Effector memory CD8-positive, alpha-beta T cell (primary cell): ENCODE data around the gene PLAC1.

Experiments used
- ATAC-seq: fragments of 150-1000 bp; cut with Tn5 transposase; replicated peaks from 2 replicates; pipeline ENCODE4 v1.10.0; 2021; ENCODE audit warnings: mild to moderate bottlenecking, moderate library complexity
- DNase-seq, 3 experiments: peaks; one replicate each; pipeline ENCODE4 v3.0.0; 2021
- H3K27ac Mint-ChIP-seq, 2 donors: one replicate each; pipeline ENCODE4 v1.8.0; 2022; ENCODE audit warnings: mild to moderate bottlenecking in 2 of 2, mixed read lengths in 2 of 2, moderate library complexity in 2 of 2
- H3K27me3 Mint-ChIP-seq, 2 donors: one replicate each; pipeline ENCODE4 v1.8.0; 2022; ENCODE audit warnings: mixed read lengths in 2 of 2
- H3K36me3 Mint-ChIP-seq: one replicate; pipeline ENCODE4 v1.8.0; 2022; ENCODE audit warnings: mild to moderate bottlenecking, moderate library complexity, mixed read lengths; ENCODE audit not compliant: insufficient read depth
- H3K4me1 Mint-ChIP-seq, 2 donors: one replicate each; pipeline ENCODE4 v1.8.0; 2022; ENCODE audit warnings: low read depth in 2 of 2, mixed read lengths in 2 of 2
- H3K4me3 Mint-ChIP-seq, 2 donors: one replicate each; pipeline ENCODE4 v1.8.0; 2022; ENCODE audit warnings: mild to moderate bottlenecking in 2 of 2, mixed read lengths in 2 of 2, moderate library complexity in 2 of 2
- H3K9me3 Mint-ChIP-seq, 2 donors: one replicate each; pipeline ENCODE4 v1.8.0; 2022; ENCODE audit warnings: mixed read lengths in 2 of 2

The PLAC1 gene

GRCh38 chrX:134658760-134659023 lies 421 bp upstream of the PLAC1 start:
- Mint-ChIP-seq H3K9me3 (no peaks in the 10 kb centered on the region), H3K4me3 (no peak overlapping the region), H3K27me3 (peaks cover 11 to 15% of the 10 kb centered on the region in 2 donors), H3K36me3 (no peaks in the 10 kb centered on the region), H3K27ac (no peak overlapping the region), H3K4me1 (peaks cover 0 to 2% of the 10 kb centered on the region in 2 donors)
- ATAC-seq (no peak), DNase-seq (no peak)

GRCh38 chrX:134654398-134655012 lies 3.8 kb downstream of the PLAC1 start:
- DNase-seq, result no peak
- Mint-ChIP-seq H3K27ac (no peak overlapping the region), H3K4me3 (no peak overlapping the region), H3K27me3 (peaks cover 0 to 8% of the 10 kb centered on the region in 2 donors), H3K4me1 (peaks cover 0 to 2% of the 10 kb centered on the region in 2 donors), H3K9me3 (no peaks in the 10 kb centered on the region), H3K36me3 (no peaks in the 10 kb centered on the region)
- no peak for ATAC-seq

- Mint-ChIP-seq H3K27me3 (peaks cover 0 to 8% of the 10 kb centered on the region in 2 donors), H3K9me3 (no peaks in the 10 kb centered on the region), H3K4me1 (peaks cover 0 to 2% of the 10 kb centered on the region in 2 donors), H3K4me3 (no peak overlapping the region), H3K27ac (no peak overlapping the region), H3K36me3 (no peaks in the 10 kb centered on the region)
- no peak for ATAC-seq
- no peak for DNase-seq
Measured at GRCh38 chrX:134653835-134654234, 4.4 kb downstream of the PLAC1 start.

- no peaks in the 10 kb centered on the region for H3K9me3 Mint-ChIP-seq
- peaks cover 0 to 2% of the 10 kb centered on the region in 2 donors for H3K4me1 Mint-ChIP-seq
- ATAC-seq (no peak), DNase-seq (no peak)
- H3K36me3 Mint-ChIP-seq, result no peaks in the 10 kb centered on the region
- no peak overlapping the region for H3K4me3 Mint-ChIP-seq
- no peak overlapping the region for H3K27ac Mint-ChIP-seq
- peaks cover 12 to 13% of the 10 kb centered on the region in 2 donors for H3K27me3 Mint-ChIP-seq
Measured at GRCh38 chrX:134650701-134651100, 7.6 kb downstream of the PLAC1 start.

- H3K27me3 Mint-ChIP-seq, result peaks cover 21 to 22% of the 10 kb centered on the region in 2 donors
- peaks cover 0 to 2% of the 10 kb centered on the region in 2 donors for H3K4me1 Mint-ChIP-seq
- no peak for DNase-seq
- no peaks in the 10 kb centered on the region for H3K9me3 Mint-ChIP-seq
- H3K36me3 Mint-ChIP-seq, result no peaks in the 10 kb centered on the region
- no peak for ATAC-seq
- no peak overlapping the region for H3K4me3 Mint-ChIP-seq
- H3K27ac Mint-ChIP-seq, result no peak overlapping the region
Measured at GRCh38 chrX:134649770-134650169, 8.5 kb downstream of the PLAC1 start.

GRCh38 chrX:134647477-134647877 lies 10.8 kb downstream of the PLAC1 start:
- no peak overlapping the region for H3K4me3 Mint-ChIP-seq
- no peaks in the 10 kb centered on the region for H3K4me1 Mint-ChIP-seq
- no peaks in the 10 kb centered on the region for H3K9me3 Mint-ChIP-seq
- H3K27me3 Mint-ChIP-seq, result peaks cover 26 to 27% of the 10 kb centered on the region in 2 donors
- no peak overlapping the region for H3K27ac Mint-ChIP-seq
- ATAC-seq (no peak), DNase-seq (no peak)
- H3K36me3 Mint-ChIP-seq, result no peaks in the 10 kb centered on the region

GRCh38 chrX:134646691-134647090 lies 11.6 kb downstream of the PLAC1 start:
- no peaks in the 10 kb centered on the region for H3K36me3 Mint-ChIP-seq
- no peak overlapping the region for H3K27ac Mint-ChIP-seq
- peaks cover 26 to 27% of the 10 kb centered on the region in 2 donors for H3K27me3 Mint-ChIP-seq
- H3K4me3 Mint-ChIP-seq, result no peak overlapping the region
- ATAC-seq (no peak), DNase-seq (no peak)
- no peaks in the 10 kb centered on the region for H3K4me1 Mint-ChIP-seq
- no peaks in the 10 kb centered on the region for H3K9me3 Mint-ChIP-seq

GRCh38 chrX:134645936-134646543 lies 12.2 kb downstream of the PLAC1 start:
- Mint-ChIP-seq H3K9me3 (no peaks in the 10 kb centered on the region), H3K4me3 (no peak overlapping the region), H3K36me3 (no peaks in the 10 kb centered on the region), H3K27me3 (peaks cover 26 to 27% of the 10 kb centered on the region in 2 donors), H3K27ac (no peak overlapping the region), H3K4me1 (no peaks in the 10 kb centered on the region)
- ATAC-seq, result no peak
- DNase-seq, result no peak

GRCh38 chrX:134642386-134642785 lies 15.9 kb downstream of the PLAC1 start:
- no peak overlapping the region for H3K4me3 Mint-ChIP-seq
- H3K36me3 Mint-ChIP-seq, result no peaks in the 10 kb centered on the region
- ATAC-seq (no peak), DNase-seq (no peak)
- H3K27ac Mint-ChIP-seq, result no peak overlapping the region
- H3K27me3 Mint-ChIP-seq, result peaks cover 20 to 27% of the 10 kb centered on the region in 2 donors
- no peaks in the 10 kb centered on the region for H3K4me1 Mint-ChIP-seq
- H3K9me3 Mint-ChIP-seq, result no peaks in the 10 kb centered on the region

- peaks cover 15 to 19% of the 10 kb centered on the region in 2 donors for H3K27me3 Mint-ChIP-seq
Measured at GRCh38 chrX:134641346-134641745, 16.9 kb downstream of the PLAC1 start.

GRCh38 chrX:134640914-134641313 lies 17.4 kb downstream of the PLAC1 start:
- no peak overlapping the region for H3K4me3 Mint-ChIP-seq
- H3K4me1 Mint-ChIP-seq, result no peaks in the 10 kb centered on the region
- H3K27ac Mint-ChIP-seq, result no peak overlapping the region
- no peaks in the 10 kb centered on the region for H3K36me3 Mint-ChIP-seq
- DNase-seq (no peak), ATAC-seq (no peak)
- H3K27me3 Mint-ChIP-seq, result peaks cover 13 to 16% of the 10 kb centered on the region in 2 donors
- no peaks in the 10 kb centered on the region for H3K9me3 Mint-ChIP-seq

More at GRCh38 chrX:134641346-134641745, 16.9 kb downstream of the PLAC1 start:
- no peak overlapping the region for H3K27ac Mint-ChIP-seq
- DNase-seq (no peak), ATAC-seq (no peak)
- H3K4me1 Mint-ChIP-seq, result no peaks in the 10 kb centered on the region
- H3K9me3 Mint-ChIP-seq, result no peaks in the 10 kb centered on the region
- H3K4me3 Mint-ChIP-seq, result no peak overlapping the region
- H3K36me3 Mint-ChIP-seq, result no peaks in the 10 kb centered on the region

GRCh38 chrX:134636851-134637250 lies 21.4 kb downstream of the PLAC1 start:
- Mint-ChIP-seq H3K36me3 (no peaks in the 10 kb centered on the region), H3K4me3 (no peak overlapping the region), H3K9me3 (no peaks in the 10 kb centered on the region), H3K27me3 (peaks cover 14 to 15% of the 10 kb centered on the region in 2 donors), H3K4me1 (no peaks in the 10 kb centered on the region), H3K27ac (no peak overlapping the region)
- DNase-seq, result no peak
- no peak for ATAC-seq

GRCh38 chrX:134634691-134635090 lies 23.6 kb downstream of the PLAC1 start:
- H3K4me1 Mint-ChIP-seq, result no peaks in the 10 kb centered on the region
- no peak overlapping the region for H3K4me3 Mint-ChIP-seq
- ATAC-seq (no peak), DNase-seq (no peak)
- H3K9me3 Mint-ChIP-seq, result no peaks in the 10 kb centered on the region
- no peaks in the 10 kb centered on the region for H3K36me3 Mint-ChIP-seq
- peaks cover 14 to 15% of the 10 kb centered on the region in 2 donors for H3K27me3 Mint-ChIP-seq
- H3K27ac Mint-ChIP-seq, result no peak overlapping the region

GRCh38 chrX:134633832-134634231 lies 24.4 kb downstream of the PLAC1 start:
- Mint-ChIP-seq H3K9me3 (no peaks in the 10 kb centered on the region), H3K36me3 (no peaks in the 10 kb centered on the region), H3K27me3 (peaks cover 14 to 15% of the 10 kb centered on the region in 2 donors), H3K27ac (no peak overlapping the region), H3K4me1 (no peaks in the 10 kb centered on the region), H3K4me3 (no peak overlapping the region)
- DNase-seq (no peak), ATAC-seq (no peak)
